Uterus (tissue), 2 donors: ENCODE measurements around the gene ONECUT1.

Source experiments
- POLR2A ChIP-seq, 2 donors: fragments of 450-650 bp; IDR thresholded peaks; one replicate each; pipeline ENCODE4 v1.6.1; 2016; ENCODE audit warnings: antibody characterized with exemption in 2 of 2, mild to moderate bottlenecking in 1 of 2, moderate library complexity in 1 of 2
- TF ChIP-seq, protein P1 (sequence below), 4 experiments: fragments of 200-600 bp in 2 of 4; fragments of 450-650 bp in 2 of 4; sonication (generic) in 2 of 4; IDR thresholded peaks; one replicate each; pipeline ENCODE4 v1.5.1; 2016 to 2019; ENCODE audit warnings: antibody characterized with exemption in 4 of 4, mild to moderate bottlenecking in 2 of 4, moderate library complexity in 1 of 4

DNA sequence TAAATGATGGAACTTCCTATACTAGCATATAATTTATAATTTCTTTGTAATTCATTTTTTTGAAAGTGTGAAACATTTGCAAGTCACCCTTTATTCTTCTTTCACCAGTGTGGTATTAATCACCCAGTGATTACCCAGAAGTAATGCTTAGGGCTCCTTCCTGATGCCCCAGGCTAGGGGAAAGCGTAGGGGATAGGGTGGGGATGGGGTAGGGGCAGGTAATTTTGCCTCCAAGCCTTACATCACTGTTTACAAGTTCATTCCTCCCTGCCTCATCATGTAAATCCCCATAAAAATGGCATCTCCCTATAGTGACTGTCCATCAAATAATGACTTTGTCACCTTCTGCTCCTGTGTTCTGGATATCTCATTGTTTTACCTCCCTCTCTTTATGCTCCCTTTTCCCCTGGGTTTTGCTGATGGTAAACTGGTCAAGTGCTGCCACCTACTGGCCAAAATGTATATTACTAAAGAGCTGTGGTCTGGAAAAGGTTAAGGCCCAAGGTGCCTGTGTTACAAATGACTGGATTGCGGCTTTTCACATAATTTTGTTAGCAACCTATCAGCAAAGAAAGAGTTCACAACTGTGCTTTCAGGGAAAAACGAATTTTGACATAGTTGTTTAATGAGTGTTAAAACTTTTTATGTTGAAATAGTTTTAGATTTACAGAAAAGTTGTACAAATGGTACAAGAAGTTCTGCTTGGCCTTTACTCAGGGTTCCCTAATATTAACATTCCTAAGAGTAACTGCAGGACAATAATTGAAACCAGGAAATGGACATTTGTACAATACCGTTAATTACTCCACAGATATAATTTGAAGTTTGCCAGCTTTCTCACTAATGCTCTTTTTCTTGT, 54.7 kb downstream of the ONECUT1 start:
- TF ChIP-seq POLR2A (IDR thresholded peaks at IDR 0.05): no peak
- TF ChIP-seq, protein P1, sequence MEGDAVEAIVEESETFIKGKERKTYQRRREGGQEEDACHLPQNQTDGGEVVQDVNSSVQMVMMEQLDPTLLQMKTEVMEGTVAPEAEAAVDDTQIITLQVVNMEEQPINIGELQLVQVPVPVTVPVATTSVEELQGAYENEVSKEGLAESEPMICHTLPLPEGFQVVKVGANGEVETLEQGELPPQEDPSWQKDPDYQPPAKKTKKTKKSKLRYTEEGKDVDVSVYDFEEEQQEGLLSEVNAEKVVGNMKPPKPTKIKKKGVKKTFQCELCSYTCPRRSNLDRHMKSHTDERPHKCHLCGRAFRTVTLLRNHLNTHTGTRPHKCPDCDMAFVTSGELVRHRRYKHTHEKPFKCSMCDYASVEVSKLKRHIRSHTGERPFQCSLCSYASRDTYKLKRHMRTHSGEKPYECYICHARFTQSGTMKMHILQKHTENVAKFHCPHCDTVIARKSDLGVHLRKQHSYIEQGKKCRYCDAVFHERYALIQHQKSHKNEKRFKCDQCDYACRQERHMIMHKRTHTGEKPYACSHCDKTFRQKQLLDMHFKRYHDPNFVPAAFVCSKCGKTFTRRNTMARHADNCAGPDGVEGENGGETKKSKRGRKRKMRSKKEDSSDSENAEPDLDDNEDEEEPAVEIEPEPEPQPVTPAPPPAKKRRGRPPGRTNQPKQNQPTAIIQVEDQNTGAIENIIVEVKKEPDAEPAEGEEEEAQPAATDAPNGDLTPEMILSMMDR (IDR thresholded peaks at IDR 0.05): peak; percentile 79 to 86 (median 86)
